Ureter (tissue), 1 donor: ENCODE data around the gene CDKN2AIPNL. TPM values are rescaled to one million over a fixed set of nuclear protein-coding genes. Genes with fewer than 3 reads are reported as not detected.

Experiments used
- DNase-seq: peaks from one replicate; pipeline ENCODE4 v3.0.0-alpha.2; 2020; ENCODE audit warnings: low spot score
- total RNA-seq: library from RNA; stranded (reverse); gene quantifications from one replicate; pipeline ENCODE4 v1.2.4, GENCODE V29; 2023
- donor health status: DM: yes; HTN: yes; CAD: no.

CDKN2AIPNL gene, protein sequence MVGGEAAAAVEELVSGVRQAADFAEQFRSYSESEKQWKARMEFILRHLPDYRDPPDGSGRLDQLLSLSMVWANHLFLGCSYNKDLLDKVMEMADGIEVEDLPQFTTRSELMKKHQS
- 23.5 TPM for total RNA-seq

DNA sequence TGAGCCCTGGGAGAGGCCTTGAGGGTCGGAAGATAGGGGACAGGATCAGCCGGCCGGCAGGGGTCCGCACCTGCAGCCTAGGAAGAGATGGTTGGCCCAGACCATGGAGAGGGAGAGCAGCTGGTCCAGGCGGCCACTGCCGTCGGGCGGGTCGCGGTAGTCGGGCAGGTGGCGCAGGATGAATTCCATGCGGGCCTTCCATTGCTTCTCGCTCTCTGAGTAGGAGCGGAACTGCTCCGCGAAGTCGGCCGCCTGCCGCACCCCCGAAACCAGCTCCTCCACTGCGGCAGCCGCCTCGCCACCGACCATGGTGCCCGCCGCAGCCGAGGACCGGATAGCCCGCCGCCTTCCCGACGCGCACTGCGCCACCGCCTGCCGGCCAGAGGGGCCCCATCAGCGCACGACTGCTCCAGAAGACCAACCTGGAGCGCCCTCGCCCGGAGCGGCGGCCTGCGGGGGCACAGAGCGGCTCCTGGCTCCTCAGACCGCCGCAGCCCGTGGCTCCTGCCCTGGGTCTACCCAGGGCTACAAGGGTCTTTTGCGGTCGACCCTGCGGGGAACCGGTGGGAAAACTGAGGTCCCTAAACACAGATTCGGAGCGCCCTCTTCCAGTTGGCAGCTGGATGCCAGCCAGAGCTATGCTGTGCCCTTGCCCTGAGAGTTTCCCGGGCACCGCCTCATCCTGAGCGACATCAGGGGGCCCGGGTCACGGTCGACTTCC, at the start of gene CDKN2AIPNL:
Gene CDKN2AIPNL, minus strand, starts transcription at position 336 of the 721 bp plus-strand sequence. Its CDS starts 27 bp downstream, at position 309.
- peak; percentile 92 for DNase-seq

DNA sequence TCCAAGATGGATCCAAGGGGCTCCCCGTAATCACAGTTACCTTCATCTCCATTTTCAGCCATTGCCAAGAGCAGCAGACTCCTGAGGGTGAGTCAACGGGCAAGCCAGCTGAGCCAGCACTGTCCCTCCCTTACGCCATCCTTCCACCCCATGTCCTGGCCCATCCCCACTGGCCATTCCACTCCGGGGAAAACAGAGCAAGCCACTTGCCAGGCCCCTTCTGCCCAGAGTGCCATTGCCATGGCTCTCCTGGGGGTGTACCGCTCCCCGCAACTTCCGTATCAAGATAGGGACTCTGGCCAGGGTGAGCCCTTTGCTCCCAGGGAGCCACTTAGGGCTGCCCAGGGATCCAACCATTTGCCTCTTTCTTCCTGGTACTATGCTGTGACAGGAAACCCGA, 48.9 kb upstream of the CDKN2AIPNL start:
- no peak for DNase-seq

DNA sequence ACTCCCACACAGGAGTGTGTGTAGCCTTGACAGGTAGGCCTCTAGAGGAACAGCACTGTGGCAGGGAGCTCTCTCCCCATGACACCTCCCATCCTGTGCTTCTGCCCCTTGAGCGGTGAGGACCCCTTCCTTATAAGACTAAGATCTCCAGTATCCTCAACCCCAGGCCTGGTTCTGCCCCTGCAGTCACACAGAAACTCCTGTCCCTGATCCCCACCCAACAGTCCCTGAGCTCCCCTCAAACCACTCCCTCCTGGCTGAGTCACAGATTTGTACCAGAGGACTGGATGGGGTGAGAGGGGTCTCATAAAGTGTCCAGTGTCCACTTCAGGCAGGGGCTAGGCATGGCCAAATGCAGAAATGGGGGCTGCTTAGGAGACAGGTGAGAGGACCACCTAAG, 47.8 kb upstream of the CDKN2AIPNL start:
- no peak for DNase-seq

DNA sequence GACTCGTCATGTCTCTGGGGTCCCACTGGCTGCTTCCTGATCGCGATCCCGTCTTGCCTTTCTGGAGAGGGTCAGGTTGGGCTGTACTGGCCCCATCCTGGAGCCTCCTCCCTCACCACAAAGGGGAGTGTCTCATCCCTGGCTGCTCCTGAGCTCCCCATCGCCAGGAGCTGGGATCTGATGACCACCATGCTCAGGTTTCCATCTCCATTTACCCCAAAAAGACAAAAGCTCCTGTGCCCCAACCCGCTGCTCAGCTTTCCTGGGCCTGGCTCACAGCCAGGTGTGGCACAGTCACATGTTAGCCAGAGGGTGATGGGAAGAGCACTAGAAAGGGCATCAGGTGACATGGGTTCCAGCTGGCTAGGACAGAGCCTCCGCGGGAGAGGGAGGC, 47.3 kb upstream of the CDKN2AIPNL start:
- DNase-seq, result no peak

DNA sequence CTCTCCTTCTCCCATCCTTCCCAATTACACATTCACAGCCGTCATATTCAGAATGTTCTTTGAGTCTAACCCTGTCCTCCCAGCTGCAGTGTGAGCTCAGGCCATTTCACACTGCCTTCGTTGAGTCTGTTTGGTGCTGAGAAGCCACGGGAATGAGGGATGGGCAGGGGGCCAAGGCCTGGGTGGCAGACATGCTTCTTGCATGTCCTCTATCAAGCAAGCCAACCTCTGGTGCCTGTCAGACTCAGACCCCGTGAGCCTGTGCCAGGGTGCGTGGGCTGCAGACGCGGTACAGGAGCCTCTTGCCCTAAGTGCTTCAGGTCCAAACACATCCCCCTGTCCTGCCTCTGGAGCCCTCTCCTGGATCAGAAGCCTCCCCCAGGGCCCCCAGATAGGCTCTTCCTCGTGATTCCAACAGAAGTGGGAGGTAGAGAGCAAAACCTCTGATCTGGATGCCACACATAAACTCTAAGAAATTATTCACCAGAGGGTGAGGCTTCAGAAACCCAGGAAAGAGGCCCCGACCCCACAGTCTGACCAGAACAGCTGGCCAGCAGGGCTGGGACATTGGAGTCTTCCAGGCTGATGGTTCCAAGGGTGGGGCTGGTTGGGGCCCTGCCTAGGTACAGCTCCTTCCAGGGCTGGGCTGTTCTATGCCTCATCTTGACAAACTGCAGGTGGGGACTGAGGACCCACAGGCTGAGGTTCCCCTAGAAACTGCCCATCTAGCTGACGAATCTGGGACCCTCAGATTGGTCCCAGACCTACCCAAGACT, 46.7 kb upstream of the CDKN2AIPNL start:
- DNase-seq, result no peak

DNA sequence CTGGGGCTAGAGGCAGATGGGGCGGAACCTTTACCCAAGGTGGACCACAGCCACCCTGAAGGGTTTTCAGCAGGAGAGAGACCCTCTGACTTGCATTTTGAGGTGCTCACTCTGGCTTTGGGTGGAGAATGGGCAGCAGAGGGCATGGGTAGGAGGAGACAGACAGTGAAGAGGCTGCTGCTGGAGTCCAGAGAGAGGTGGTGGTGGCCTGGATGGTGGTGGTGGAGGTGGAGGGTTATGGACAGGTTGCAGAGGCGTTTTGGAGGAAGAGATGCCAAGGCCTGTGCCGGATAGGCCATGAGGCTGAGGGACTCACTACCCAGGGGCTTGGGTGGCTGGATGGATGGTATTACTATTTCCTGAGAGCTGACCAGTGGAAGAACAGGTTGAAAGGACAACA, 46.1 kb upstream of the CDKN2AIPNL start:
- DNase-seq, result no peak

DNA sequence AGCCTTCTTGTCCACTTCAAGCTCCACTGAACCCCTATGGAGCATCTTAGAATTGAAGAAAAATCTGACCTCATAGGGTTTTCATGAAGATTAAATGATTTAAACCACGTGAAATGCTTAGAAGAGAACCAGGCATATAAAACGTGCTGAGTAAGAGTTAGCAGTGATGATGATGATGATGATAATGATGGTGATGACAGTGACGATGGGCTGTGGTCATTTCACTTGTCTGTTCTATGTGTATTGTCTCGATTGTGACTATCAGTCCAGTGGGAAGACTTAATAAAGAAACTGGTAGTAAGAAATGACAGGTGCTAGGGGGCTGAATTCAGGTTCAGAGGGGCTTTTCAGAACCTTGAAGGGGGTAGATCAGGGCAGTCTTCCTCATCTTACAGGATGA, 45.1 kb upstream of the CDKN2AIPNL start:
- DNase-seq, result no peak

DNA sequence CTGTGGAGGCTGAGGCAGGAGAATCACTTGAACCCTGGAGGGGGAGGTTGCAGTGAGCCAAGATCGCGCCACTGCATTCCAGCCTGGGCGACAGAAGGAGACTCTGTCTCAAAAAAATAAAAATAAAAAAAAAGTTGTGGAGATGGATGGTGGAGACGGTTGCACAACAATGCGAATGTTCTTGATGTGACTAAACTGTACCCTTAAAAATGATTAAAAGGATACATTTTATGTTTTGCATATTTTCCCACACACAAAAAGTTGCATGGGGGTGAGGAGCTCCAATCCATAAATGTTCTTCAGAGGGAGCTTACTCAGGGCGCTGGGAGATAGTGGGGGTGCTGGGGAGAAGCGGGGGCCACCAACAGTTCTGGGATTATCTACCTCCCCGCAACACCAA, 43.8 kb upstream of the CDKN2AIPNL start:
- no peak for DNase-seq

DNA sequence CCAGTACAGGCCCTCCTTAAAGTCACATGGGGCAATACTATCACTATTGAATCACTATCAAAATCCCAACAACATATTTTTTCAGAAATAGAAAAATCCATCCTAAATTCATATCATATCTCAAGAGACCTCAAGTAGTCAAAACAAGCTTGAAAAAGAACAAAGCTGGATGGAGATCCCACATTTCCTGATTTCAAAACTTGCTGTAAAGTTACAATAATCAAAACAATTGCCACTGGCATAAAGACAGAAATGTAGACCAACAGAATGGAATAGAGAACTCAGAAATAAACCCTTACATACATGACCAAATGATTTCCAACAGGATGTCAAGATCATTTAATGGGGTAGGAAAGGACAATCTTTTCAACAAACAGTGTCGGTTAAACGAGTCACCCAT, 41.3 kb upstream of the CDKN2AIPNL start:
- DNase-seq, result no peak

DNA sequence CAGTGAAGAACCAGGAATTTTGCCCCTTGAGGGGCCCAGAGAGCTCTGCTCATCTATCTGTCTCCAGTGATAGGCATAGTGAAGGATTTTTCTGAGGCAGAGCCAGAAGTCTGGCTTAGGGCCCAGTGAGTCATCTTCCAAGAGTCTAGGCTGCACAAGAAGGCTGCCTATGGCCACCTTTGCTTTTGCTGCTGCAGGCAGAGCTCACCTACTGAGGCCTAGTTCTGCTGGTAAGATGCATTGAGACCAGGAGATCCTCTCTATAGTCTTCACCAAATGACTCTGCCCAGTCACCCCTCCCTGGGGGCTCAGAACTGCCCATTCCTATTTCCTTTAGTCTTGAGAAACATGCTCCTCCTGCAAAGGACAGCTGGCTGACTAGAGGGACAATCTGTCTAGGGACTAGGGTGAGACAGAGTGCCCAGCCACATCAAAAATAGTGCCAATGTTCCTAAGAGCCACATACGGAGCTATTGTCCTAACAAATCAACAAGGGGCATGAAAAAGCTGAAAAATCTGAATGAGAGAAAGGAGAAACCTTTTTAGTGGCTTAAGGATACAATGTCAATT, 40.3 kb upstream of the CDKN2AIPNL start:
- DNase-seq, result no peak

DNA sequence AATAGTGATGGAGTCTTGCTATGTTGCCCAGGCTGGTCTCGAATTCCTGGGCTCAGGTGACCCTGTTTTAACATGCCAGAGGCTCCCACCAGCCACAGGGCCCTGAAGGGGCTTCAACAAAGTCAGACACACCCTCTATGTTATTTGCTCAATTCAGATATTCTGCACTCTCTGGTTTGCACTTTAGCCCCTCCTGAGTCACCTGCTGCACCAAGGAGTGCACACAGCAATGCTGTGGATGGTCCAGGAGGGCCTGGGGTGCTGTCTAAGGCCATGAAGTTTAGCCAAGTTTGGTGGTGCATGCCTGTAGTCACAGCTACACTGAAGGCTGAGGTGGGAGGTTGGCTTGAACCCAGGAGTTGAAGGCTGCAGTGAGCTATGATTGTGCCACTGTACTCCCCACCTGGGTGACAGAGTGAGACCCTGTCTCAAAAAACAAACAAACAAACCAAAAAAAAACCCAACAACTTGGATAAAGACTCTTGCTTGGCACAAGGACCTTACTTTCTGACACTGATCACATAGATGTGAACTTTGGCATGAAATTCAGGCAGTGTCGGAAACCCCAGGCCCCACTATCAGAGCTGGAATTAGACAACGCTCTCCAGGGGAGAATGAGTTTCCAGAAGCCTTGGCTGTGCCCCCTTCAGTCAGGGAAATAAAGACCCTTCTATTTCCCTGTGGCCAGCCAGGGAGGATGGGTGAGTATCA, 39.7 kb upstream of the CDKN2AIPNL start:
- DNase-seq, result no peak

DNA sequence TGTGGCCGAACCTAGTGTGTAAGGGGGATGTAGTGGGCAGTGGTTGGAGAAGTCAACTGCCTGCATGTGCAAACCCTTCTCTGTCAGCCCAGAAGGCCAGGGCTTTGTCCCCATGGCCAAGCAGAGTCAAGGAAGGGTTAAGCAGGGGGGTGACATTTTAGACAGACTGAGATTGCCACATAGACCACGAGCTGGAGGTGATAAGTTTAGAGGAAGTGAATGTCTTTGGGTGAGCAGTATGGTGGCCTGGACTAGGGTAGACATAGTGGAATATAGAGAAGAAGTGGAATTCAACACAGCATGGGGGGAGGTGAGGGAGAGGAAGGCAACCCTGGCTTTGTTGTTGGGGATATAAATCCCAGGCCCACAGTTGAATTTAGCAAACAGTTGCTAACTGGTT, 38.7 kb upstream of the CDKN2AIPNL start:
- no peak for DNase-seq

DNA sequence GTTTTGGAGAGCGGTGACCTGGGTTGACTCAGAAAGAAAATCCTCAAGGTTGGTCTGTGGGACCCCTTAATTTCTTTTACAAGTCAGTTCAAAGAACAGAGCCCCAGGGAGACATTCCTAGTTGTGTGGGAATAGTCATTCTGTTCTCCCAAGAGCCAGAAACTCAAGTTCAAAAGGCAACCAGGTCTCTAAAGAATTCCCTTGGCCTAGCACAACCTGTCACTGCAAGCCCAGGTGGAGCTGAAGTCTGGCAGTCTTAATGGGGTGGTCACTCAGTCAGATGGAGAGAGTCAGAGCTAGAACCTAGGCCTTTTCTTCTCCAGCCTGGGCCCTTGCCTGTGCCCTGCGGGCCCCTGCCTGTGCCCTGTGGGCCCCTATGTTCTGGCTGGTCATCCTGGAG, 37.5 kb upstream of the CDKN2AIPNL start:
- no peak for DNase-seq

DNA sequence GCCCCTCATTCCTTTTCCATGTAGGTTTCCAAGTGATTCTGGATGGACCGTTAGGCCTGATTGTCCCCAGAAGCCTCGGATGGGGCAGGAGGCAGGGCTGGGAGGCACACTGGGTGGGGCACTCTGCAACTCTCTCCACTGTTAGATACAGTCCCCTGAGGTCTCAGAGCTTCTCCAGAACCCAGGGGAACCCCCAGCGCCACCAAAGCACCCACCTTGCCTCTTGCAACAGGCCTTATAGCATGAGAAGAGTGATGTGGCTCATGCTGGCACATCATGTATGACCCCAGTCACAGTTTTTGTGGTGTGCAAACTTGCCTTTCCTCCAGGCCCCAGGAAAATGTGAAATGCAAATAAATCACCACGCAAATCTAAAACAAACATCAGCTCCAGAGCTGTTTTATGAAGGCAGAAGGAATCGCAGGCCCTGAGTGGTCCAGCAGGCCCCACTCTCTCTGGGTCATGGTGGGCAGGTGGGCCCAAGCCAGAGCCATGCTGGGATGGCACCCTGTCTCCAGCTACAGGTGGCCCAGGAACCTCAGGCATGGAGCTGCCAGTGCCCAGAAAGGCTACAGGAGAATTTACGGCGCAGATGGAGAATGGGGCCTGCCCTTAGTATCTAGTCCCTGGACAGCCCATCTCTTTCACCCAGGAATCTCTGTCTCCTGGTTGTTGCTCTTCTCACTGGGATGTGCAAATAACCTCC, 36.3 kb upstream of the CDKN2AIPNL start:
- DNase-seq, result no peak

DNA sequence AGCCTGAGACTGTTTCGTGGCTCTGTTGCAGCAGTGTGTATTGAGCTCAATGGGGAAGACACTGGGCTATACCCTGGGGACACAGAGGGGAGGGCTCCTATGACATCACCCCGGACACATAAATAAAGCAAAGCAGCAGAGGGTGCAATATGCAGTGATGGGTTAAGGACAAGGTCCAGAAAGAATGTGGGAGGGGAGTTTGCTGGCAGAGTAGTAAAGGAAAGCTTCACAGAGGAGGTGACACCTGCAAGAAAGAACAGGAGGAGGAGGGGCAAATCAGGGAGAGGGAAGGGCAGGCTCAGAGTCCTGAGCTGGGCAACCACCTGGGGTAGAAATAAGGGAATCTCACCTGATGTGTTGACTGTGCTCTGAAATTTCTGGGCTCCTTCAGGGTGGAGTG, 35.3 kb upstream of the CDKN2AIPNL start:
- DNase-seq, result no peak

DNA sequence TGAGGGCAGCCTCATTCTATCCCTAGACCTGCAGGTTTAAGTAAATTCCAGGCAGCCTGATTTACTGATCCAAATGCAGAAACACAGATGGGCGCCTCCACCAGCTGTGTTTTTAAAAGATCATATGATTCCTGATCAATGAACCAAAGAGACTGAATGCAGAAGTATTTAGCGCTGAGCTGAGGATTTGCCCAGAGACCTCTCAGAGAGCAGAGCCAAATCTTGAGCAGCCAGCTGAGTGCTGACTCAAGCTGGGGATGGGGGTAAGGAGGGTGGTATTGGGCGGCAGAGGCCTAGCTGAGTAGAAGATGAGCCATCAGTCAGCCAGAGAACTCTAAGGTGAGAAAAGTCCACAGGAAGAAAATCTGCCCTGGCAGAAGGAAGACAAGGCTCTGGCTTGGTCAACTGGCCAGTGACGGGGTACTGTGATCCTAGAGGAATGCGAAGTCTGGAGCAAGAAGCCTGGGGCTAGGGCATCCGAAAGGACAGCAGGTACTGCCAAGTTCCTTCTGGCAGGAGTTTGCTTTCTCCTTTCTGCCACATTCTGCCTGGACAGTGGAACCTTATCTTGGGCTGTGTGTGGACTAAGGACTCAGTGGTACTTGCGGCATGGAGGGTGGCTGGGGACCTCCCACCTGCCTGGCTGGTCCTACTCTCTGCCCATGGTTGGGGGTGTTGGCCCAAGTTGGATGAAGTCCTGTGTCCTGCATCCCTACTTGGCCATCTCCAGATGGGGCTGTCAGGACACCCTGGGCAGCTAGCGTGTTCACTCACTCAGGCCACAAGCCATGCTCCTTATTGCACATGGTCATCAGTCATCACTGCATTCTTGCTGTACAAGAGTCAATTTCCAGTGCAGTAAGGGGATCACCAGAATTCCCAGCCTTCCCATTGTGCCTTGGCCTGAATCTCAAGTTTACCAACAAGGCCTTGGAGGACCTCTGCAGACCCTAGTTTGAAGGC, 34.5 kb upstream of the CDKN2AIPNL start:
- no peak for DNase-seq

DNA sequence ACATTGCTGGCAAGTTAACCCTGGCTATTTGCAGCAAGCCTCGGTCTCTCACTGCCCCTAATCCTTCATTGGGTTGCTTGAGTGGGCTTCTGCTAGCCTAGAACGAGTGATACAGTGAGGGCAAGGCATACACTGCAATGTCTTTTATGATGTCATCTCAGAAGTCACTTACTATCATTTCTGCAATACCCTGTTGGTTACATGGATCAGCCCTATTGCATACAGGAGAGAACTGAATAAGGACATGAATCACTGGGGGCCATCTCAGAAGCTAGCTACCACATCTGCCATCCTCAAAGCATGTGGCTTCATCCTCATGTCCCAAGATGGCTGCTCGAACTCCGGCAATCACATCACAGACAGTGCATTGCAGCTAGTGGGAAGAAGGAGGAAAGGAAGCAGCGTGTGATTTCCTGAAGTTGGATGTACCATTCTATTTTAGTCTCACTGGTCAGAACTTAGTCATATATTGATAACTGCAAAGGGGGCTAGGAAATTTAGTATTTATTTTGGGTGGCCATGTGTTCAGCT, 33.3 kb upstream of the CDKN2AIPNL start:
- no peak for DNase-seq

DNA sequence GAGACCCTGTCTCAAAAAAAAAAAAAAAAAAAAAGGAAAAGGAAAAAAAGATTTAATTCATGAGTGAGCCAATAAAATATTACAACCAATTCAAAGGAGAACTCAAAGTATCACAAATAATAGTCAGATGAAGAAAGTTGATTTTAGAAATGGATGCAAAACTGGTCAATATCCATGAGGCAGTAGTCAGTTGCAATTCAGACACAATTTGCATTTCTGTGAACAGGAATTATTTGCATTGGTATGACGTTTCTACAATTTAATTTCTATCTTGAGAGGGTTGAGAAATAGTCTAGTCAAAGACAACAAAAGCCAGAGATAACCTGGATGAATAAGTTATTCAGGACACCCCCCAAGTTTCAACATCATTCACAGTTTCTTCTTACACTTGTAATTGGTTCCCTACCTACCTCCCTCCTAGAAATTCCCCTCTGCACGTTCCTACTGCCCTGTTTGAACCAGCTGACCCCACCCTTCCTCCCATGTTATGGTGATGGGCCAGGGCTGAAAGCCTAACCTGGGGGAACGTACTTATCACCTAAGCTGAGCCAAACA, 28.6 kb upstream of the CDKN2AIPNL start:
- no peak for DNase-seq

DNA sequence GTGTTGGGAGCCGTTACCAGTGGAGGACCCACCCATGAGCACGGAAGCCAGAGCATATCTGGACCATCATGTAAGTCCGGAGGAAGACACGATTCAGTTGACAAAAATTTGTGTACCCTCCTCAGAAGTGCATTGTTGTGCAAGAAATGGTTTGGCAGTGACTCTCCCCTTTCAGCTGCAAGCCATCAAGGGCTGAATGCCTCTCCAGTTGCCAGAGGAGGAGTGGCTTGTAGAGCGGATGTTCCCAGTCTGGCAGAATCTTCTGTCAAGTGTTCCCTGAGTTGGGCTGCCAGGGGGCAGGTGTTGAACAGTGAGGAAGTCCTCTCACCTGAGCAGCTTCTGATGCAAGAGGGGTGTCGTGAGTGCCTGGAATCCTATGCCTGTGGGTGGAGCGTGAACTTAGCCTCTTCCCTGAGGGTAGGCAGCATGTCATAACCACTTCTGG, 27.6 kb upstream of the CDKN2AIPNL start:
- peak; percentile 88 for DNase-seq

DNA sequence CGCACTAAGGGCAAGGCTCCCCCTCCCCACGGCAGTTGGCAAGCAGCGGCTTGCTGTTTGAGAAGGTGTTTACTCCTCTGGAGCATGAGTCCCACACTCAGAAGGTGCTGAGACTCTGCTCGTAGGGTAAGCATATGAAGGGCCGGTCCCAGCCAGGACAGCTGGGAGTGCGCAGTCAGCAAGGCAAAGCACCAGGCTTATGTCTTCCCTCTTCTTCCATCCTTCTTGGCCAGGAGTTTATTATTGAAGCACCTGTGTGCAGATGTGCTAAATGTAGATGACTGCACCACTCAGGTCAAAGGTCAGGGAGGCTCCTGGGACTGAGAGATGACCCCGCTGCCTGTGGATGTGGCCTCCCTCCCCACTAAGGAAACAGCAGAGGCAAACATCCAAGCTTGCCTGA, 27.0 kb upstream of the CDKN2AIPNL start:
- no peak for DNase-seq
